Fibroblast of peridontal ligament (primary cell): ENCODE measurements around the gene CDC45.
A peak's percentile ranks its signal among the peaks of the same experiment; 100 is the strongest.

Source experiments
- DNase-seq: peaks from one replicate; pipeline ENCODE4 v3.0.0-alpha.2; 2010; ENCODE audit errors: extremely low read depth

Gene CDC45

DNA sequence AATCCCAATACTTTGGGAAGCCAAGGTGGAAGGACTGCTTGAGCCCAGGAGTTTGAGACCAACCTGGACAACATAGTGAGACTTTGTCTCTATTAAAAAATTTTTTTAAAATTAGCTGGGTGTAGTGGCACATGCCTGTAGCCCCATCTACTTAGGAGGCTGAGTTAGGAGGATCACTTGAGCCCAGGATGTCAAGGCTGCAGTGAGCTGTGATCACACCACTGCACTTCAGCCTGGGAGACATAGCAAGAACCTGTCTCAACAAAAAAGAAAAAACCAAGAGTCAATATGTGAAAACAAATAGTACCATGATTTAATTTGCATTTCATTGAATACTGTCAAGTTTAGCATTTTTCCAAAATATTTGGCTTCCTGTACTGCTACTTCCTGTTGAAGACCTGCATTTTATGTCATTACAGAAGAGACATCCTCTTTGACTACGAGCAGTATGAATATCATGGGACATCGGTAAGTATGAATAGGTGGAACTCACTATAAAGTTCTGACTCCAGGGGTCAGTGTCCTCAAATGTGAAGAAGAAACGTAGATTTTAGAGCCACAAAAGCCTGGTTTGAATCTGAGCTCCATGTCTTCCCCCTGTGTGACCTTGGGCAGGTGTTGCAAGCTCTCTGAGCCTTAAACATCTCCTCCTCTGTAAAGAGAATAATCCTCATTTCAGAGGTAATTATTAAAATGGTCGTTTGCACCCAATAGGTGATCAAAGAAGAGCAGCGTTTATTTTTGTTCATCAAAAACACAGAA, 16.0 kb downstream of the CDC45 start:
- peak; percentile 49 for DNase-seq

GRCh38 chr22:19496324-19496630, 16.6 kb downstream of the CDC45 start:
- DNase-seq: no peak

GRCh38 chr22:19497245-19497644, 17.5 kb downstream of the CDC45 start:
- DNase-seq: peak; percentile 75

DNA sequence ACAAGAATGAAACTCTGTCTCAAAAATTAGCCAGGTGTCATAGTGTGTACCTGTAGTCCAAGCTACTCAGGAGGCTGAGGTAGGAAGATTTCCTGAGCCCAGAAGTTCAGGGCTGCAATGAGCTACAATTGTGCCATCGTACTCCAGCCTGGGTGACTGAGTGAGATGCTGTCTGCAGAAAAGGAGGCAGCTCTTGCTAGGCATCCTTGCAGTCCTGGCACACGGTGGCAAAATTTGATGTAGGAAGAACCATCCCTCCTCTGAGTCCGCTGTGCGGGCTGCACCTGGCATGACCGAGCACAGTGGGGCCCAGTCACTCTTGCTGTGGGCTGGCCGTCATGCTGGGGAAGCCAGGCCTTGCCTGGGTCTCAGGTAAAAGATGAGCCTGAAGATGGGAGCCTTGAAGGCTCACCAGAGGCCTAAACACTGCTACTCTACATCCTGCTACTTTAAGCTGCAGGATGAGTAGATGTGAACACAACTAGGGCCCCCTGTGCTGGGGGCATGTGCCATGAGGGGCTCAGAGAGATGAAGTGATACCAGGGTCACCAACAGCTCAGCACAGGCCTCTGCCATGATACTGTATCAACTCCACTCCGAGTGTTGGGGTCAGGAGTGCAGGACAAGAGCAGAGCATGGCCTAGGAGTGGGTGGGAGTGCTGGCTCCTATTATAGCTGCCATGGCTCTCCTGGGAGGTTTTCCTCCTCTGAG, 18.6 kb downstream of the CDC45 start:
- DNase-seq: no peak

- no peak for DNase-seq
Observed at GRCh38 chr22:19498866-19499190, 19.1 kb downstream of the CDC45 start.

- no peak for DNase-seq
Observed at GRCh38 chr22:19499236-19499879, 19.6 kb downstream of the CDC45 start.

DNA sequence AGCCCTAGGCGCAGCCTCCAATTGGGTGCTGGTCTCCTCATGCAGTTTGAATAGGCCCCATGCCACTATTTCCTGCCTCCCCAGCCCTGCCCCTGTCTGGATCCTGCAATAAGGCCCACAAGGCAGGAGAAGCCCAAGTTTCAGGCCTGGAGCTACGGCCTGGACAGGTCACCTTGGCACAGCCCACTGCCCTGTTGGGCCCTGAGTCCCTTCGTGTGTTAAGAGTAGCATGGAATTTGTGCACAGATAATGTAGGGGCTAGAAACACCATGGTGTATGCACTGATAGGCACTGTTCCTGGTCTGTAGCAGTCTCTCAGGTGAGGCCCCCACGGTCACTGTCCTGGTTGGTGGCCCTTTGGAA, 20.1 kb downstream of the CDC45 start:
- no peak for DNase-seq

DNA sequence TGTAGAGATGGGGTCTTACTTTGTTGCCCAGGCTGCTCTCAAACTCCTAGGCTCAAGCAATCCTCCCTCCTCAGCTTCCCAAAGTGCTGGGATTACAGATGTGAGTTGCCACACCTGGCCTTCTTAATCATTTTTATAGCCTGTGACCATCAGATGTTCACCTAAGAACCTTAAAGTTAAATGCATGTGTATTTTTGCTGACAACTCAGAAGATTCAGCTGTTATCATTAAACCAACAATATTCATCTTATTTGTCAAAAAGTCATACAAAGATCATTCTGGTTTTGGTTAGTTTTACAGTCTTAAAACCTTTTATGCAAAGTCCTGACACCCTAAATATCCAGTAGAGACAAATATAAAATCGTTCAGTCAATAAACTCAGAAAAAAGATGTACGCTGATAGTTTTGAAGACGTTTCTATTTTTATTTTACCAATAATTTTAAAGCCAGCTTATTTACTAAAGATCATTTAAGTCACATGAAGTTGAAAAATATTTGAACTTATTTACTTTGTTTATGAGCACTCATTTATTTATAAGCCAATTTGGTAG, 22.3 kb downstream of the CDC45 start:
- no peak for DNase-seq

GRCh38 chr22:19503367-19503766, 23.6 kb downstream of the CDC45 start:
- DNase-seq: no peak

DNA sequence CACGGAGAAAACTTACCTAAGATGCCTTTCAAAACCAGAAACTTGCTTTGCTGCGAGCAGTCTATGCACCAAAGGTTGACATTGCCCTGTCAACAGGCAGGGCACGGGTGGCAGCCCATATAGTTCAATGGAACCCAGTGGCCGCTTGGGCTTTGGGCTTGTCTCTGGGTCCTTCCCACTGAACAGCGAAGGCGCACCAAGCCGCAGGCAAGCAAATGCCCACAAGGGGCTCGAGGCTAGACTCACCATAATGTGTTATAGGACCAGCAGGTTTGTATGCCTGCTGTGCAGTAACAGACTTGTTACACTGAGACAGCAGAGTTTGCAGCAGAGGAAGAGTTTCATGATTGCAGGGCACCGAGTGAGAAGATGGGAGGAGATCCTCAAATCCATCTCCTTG, 24.1 kb downstream of the CDC45 start:
- DNase-seq: no peak

GRCh38 chr22:19504900-19505734, 25.4 kb downstream of the CDC45 start:
- DNase-seq: no peak

GRCh38 chr22:19505735-19506126, 26.0 kb downstream of the CDC45 start:
- no peak for DNase-seq

GRCh38 chr22:19506212-19506611, 26.5 kb downstream of the CDC45 start:
- no peak for DNase-seq

DNA sequence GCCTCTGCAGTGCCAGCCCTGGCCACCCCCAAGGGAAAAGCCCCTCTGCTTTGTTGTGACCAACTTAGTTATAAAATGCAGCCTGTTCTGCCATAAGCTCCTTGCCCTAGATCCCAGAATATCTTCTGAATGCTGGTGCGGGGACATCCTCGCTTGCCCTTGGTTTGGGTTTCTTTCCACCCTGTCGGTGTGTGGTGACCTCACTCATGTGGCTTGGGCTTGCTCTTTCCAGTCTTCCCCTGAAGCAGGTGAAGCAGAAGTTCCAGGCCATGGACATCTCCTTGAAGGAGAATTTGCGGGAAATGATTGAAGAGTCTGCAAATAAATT, 27.8 kb downstream of the CDC45 start:
- no peak for DNase-seq

GRCh38 chr22:19508024-19508776, 28.5 kb downstream of the CDC45 start:
- DNase-seq: no peak

GRCh38 chr22:19509191-19509590, 29.5 kb downstream of the CDC45 start:
- DNase-seq: no peak

- DNase-seq: no peak
Observed at GRCh38 chr22:19509923-19510322, 30.2 kb downstream of the CDC45 start.

GRCh38 chr22:19510919-19511341, 31.2 kb downstream of the CDC45 start:
- DNase-seq: no peak

- no peak for DNase-seq
Observed at GRCh38 chr22:19513823-19514222, 34.1 kb downstream of the CDC45 start.

- no peak for DNase-seq
Observed at GRCh38 chr22:19514831-19515565, 35.3 kb downstream of the CDC45 start.
